Activated CD8-positive, alpha-beta memory T cell treated with anti-CD3 and anti-CD28 coated beads for 4 hours (primary cell): ENCODE data around the gene FAR2.
"Not testable (repeated sequence)": the region's sequence is repeated elsewhere in the genome, so short reads cannot be mapped to it uniquely, and the experiment has no call there.

Source experiments
- DNase-seq, 2 donors: peaks; one replicate each; pipeline ENCODE4 v3.0.0-alpha.2; 2020; ENCODE audit warnings: low read depth in 2 of 2

The FAR2 gene

DNA sequence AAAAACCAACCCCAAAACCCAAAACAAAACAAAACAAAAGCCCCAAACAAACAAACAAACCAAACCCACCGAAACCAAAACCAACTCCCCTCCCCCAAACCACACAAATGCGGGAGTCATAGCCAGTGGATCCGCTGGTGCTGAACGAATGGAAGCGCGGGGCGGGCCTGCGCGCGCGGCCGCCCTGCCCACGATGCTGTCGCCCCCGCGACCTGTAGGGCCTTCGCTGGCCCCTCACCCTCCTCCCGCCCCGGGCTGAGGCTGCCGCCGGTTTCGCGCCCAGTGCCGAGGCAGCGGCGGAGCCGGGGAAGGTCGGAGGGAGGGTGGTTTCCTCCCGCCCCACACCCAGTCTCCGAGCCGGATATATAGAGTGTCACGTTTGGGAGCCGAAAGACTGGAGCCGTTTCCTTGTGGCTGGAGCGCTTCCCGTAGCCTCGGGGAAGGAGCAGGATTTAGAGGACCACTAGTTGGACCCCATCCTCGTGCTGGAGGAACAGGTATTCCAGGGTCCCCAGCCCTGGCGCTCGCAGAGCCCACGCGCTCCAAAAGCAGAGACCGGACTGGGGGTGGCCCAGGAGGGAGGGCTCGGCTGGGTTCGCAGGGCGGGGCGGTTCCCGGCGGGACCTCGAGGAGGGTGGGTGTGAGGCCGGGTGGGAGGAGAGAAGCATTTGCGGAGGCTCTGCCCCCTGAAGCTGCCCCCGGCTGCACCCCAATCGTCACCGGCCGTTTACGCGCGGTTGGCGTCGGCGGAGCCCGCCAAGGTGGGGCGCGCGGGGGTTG is at the start of gene FAR2:
Gene FAR2 (plus strand): TSS at position 368 of the 780 bp plus-strand sequence. CDS start 121,172 bp downstream, outside the sequence.
- DNase-seq = no peak

DNA sequence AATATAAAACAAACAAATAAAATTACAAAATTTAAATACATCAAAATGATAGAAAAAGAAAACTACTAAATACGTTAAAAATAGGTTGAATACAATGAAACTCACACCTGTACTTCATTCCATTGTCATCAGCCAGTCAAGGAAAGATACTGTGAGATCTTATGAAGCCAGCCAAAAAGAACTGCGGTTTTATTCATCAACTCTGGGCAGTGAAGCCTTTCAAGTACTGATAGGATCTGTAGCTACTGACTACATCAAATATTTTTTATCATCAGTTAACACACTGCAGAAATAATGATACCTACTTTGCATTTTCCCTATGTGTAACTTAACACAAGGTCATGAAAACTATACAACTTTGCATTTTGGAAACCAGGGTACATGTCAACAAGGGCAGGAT is 46.3 kb upstream of the FAR2 start:
- DNase-seq = no peak

DNA sequence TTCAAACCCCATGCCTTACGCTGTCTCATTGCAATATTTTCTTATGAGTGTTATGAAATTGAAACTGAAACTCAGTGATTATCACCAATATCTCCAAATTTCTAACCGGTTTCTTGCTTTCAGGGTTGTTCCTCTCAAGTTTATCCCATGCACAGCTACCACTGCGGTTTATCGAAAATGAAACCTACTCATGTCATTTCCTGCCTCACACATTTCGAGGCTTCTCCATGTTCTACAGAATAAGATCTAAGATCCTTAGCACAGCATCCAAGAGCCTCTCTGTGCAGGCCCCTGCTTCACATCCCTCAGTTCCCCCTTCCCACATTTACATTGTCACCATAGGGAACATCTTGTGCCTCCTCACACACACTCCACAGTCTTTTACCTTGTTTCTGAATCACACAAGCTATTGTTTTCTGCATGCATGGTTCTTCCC is 45.5 kb upstream of the FAR2 start:
- peak in 1 of 2 donors; percentile 9 for DNase-seq

DNA sequence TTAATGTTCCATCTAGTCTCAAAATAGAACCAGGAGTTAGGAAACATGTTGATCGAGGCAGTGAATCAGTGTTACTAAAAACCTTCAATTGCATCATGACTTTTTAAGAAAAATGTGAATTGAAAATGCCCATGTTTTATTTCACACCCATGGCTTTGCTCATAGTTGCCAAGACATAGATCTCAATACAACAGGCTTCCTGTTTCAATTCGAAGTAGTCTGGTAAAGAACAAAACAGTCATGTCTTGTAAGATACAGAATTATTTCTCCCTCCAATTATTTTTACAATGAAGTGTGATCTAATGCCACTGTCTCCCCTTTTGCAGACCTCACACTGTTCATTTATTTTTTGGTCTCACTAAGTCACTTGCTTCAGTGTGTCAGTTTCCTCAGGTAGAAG is 44.6 kb upstream of the FAR2 start:
- no peak for DNase-seq

DNA sequence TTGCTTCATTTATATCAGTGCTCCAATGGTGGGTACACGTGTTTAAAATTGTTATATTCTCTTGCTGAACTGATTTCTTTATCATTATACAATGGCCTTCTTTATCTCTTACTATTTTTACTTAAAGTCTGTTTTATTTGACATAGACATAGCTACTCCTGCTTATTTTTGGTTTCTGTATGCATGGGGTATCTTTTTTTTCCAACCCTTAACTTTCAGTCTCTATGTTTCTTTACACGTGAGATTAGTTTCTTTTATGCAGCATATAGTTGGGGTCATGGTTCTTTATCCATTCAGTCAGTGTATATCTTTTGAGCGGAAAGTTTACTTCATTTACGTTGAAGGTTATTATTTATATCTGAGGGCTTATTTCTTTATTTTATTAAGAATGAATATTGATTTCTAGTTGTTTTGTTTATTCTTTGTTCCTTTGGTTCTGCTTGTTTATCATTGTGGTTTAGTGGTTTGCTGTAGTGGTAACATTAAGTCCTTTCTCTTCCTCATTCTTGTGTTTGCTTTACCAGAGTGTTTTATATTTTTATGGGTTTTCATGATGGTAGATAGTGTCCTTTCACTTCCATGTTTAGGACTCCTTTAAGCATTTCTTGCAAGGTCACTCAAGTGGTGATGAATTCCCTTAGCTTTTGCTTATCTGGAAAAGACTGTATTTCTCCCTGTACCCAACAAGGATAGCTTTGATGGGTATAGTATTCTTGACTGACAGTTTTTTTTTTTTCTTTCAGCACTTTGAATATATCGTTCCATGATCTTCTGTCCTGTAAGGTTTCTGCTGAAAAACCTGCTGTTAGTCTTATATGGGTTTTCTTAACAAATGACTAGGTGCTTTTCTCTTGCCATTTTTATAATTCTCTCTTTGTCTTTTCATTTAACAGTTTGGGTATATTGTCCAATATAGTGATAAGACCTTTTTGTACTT is 38.3 kb upstream of the FAR2 start:
- DNase-seq = no peak

DNA sequence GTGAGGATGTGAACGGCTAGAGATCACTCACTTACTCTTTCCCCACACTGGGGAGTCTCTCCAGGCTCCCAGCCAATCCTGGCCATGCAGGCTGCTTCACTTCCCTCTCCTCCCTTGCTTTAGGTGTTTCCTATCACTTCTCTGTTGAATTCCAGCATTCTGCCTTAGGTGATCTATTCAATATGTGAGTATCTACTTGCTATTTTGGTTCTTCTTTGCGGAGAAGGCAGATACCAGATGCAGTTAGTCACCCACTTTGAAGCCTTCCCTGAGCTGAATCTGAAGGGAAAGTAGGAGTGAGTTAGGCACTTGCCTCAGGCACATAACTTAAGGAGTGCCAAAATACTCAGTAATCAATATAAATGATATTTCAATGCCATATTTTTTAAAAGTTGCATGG is 36.0 kb upstream of the FAR2 start:
- no peak for DNase-seq

DNA sequence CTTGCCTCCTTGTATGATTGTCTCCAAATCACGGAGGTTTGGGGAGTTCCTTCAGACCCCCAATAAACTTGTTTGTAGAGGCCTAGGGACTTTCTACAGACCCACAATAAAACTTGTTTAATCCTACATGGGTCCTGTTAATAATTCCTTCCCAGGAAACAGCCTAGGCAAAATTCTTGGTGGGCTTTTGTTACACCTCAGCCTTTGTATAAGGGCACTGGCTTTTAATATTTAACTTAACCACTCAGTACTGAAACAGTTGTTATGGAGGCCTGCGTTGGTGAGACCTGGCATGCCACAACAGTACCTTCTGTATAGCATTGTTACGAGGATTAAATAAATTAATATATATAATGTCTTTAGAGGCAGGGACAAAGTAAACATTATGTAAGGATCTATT is 32.7 kb upstream of the FAR2 start:
- no peak for DNase-seq

DNA sequence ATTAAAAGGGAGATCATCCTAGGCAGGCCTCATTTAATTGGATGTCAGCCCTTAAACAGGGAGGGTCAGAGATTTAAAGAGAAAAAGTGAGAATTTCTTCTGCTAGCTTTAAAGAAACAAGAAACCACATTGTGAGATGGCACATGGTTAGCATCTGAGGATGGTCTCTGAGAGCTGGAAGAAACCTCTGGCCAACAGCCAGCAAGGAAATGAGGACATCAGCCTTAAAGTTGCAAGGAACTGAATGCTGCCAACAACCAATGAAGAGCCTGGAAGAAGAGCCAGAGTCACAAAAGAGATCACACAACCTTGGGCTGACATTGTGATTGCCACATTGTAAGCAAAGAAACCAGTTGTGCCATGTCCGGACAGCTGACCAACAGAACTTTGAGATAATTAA is 17.5 kb upstream of the FAR2 start:
- no peak for DNase-seq

DNA sequence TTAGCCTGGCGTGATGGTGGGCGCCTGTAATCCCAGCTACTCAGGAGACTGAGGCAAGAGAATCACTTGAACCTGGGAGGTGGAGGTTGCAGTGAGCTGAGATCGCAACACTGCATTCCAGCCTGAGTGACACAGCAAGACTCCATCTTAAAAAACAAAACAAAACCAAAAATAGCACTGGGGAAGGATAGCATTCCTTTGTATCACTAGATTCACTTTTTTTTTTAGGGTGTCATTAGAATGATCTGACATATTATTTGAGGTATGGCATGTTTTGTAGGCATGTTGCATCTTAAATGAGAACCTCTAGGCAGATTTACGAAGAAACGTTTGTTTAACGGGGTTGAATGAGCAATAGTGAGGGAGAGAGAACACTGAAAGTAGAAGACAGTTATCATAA is 16.8 kb upstream of the FAR2 start:
- DNase-seq = no peak

DNA sequence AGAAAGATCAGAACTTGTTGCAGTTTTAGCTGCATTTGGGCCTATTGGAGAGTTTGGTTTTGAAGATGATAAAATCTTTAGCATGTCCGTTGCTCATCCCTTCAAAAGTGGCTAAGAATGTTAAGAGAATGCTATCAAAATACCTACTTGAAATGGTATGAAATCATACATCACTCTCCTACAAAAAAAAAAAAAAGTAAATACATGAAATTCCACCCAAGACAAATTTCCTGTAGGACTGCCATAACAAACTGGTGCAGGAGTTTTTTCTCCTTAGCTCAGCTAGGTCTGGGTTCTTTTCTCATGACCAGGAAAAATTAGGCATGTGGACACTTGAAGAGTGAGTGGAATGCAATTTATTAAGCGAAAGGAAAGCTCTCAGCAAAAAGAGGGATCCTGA is 15.9 kb upstream of the FAR2 start:
- no peak for DNase-seq

DNA sequence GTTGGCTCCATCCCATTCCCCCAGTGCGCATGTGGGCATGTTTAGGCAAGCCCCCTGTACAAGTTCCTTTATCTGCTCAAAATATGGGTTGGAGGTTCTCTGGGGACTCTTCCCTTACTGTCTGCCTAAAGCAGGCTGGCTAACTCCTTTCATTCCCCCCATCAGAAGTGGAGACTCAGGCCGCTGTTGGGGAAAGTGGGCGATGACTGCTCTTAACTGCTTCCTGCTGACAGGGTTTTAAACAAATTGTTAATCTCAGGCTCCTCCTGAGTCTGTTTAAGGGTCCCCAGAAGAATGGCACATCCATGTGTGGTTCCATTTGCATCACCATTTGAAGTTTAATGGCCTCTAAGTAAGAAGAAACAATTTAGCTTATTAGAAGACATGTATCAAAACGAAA is 15.4 kb upstream of the FAR2 start:
- no peak for DNase-seq

DNA sequence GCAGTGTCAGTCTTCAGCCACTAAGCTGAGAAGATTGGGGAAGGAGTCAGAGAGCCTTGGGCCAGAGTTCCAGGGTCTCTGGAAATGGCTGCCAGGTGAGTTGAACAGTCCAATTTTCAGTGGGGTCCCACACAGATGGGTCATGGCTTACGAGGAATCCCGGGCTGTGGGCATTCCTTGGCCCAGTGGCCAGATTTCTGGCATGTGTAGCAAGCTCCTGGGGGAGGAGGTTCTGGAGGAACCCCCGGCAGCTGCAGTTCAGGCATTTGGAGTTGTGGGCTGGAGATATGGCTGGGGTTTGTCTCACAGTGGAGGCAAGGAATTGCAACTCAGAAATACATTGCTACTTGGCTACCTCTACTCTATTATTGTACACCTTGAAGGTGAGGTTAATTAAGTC is 10.8 kb upstream of the FAR2 start:
- DNase-seq = not testable (repeated sequence)

DNA sequence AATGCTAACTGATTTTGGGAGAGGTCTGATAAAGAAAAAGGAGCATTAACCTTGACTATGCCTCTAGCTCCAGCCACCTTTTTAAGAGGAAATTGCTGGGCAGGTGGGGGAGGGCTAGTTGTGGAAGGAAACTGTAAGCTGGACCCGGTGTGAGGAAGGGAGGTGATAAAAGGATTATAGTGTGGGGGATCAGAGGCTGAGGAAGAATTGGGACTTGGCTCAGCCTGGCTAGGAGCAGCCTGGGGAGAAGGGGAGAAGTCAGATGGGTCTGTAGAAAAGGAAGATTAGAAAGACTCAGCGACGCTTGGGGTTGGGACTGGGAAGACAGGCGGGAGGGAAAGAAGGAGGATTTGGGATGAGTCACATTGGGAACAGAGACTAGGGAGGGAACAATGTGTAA is 10.2 kb upstream of the FAR2 start:
- not testable (repeated sequence) for DNase-seq

DNA sequence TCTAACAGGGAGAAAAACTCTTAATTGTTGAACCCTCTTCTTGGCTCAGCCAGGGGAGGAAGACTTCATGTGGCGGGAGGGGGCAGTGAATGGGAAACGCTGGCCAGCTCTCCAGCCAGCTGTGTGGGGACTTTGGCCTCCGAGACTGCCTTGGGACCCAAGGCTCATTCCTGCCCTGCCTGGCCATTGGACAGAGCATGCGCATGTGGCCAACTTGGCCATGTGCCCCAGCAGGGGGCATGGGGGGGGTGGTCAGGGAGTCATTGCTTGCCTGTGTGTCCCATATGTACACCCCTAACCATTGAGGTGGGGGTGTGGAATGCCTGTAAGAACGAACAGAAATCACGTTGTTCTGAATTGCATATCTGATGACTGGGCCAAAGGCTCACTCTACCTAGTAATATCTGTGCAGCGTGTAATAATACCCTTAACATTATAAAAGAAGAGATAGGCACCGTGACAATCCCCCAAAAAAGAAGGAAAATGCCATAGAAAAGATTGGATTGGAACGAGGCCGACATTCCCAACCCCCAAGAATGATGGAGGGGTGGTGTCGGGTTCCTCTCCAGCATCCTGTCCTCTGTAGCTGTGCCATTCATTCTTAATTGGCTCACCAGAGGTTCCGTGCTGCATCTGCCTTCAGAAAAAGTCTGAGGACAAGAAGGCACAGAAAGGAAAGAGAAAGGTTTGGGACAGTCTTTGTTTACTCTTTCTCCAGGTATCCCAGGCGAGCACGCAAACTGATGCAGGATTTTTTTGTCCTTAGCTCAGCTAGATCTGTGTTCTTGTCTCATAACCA is 3.5 kb upstream of the FAR2 start:
- no peak for DNase-seq

DNA sequence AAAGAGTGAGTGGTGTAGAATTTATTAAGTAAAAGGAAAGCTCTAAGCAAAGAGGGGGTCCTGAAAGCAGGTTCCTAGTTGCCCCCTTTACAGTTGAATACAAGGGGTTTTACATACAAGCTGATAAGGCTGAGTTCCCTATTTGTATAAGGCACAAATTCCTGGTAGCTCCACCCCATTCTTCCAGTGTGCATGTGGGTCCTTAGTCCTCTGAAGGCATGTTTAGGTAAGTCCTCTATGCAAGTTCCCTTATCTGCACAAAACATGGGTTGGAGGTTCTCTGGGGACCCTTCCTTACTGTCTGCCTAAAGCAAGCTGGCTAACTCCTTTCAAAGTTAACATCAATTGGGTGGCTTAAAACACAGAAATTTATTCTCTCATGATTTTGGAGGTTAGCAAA is 2.9 kb upstream of the FAR2 start:
- DNase-seq = no peak

DNA sequence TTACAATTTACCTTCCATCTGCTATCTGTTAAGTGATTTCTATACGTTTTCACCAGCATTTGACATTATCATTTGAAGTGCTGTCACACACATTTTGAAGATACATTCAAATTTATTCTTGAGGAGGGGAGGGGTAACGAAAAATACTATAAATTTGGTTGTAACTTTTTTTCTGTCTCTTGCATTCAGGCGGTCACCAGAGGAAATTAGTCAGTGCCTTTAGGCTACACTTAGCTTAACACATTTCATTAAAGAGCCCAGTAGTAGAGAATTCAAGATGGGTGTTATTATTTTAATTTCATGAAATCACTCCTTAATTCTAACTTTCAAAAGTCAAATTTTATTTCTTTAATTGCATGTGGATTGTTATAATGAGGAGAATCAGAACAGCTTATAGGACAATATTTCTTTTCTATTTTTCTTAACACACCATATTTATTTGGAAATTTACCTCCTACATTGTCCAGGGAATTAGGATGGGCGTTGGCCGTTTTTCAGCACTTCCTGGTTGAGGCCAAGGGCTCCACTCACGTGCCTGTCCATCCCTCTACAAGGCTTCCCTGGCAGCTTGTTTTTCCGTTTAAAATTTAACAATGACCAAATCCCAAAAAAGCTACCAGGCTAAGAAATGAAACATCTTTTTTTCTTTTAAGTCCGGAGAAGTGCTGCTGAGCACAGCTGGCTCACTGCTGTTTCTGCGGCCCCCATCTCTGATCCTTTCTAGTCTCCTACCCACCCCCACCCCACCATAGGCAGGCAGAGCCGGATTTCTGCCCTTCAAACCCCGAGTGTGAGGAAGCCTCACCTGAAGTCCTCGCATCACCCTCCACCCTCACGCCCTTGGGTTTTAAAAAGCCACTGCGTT is 1.1 kb upstream of the FAR2 start:
- no peak for DNase-seq

DNA sequence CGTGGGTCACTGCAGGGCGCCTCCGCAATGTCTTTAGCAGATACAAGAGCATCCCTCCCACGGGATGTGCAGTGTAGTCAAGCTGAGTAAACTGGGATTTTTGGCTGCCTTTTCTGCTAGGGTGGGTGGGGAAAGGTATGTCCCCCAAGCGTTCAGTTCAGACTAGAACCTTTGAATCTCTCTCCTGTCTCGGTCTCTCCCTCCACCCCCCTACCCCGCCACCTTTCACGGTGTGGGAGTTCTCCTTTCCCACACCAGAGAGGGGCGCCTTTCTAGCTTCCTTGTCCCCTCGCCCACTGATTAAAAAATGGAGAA is 525 bp upstream of the FAR2 start:
- DNase-seq = no peak

DNA sequence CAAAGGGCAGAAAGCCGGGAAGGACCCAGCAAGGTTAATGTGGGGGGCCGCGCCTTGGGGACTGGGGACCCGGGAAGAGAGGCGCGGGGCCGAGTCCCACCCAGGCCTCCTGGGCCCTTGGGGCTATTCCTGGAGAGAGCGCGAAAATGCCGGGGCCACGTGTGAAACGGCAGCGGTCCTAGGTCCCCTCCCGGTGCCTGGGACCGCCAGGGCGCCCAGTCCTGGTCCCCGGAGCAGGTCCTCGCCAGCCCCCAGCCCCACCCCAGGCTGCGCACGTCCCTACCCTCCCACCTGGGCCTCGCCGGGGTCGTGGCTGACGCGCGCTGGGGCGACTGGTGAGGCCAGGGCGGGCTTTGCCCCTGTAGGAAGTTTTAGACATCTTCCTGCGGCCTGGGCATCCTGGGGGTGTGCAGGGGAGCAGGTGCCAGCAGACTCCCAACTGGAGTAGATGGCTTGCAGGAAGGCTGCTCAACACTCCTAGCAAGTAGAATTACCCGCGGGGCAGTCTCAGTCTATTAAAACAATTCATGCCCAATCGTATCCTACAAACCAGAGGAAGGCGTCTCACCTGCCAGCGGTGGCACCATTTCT is 708 bp downstream of the FAR2 start:
- no peak for DNase-seq

DNA sequence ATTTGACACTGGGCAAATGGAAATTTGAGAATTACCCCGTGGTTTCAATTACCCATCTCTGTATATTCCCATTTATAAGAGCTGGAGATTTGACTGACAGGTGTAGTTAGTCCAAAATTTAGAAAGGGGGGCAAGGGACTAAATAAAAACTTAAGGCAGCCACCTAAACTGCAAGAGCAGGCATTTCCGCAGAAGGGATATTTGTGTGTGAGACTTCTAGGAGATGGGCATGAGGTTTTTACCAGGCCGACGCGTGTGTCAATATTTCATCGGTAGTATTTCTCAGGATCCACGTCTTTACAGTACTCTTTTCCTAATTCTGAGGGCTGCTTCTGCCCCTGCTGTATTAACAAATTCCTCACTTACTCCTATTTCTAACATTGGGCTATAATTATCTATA is 1.4 kb downstream of the FAR2 start:
- DNase-seq = no peak

DNA sequence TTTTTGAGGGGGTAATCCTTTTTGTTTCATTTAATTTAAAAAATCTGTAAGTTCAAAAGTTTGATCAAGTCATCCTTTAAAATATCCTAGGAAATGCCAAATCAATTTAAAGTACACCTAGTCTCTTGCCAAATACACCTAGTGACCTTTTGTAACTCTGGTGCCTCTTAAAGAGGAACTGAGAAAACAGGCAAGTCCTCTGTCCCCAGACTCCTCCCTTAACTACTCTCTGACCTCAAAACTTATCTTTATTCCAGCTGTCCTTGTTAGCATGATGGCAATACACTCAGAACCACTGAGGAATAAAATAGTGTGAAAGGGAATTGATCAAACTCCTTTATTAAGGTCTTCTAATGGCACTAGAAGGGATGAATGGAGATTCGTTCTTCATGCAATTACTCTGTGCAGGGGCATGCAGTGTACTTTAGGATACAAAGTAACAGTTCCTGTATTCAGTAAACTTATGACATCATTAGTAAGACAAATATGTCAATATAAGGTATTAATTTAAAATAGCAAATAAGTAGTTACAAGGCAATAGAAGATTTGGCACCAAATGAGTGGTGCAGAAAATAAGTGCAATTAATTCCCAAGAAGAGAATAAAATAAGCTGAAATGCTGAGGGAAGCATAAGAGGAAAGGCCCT is 3.3 kb downstream of the FAR2 start:
- DNase-seq = no peak
